Jurkat, Clone E6-1 (cell line): ENCODE measurements around the gene MCL1.
"Not testable (repeated sequence)": the region's sequence is repeated elsewhere in the genome, so short reads cannot be mapped to it uniquely, and the experiment has no call there.

Source experiments
- DNase-seq: peaks from one replicate; pipeline ENCODE4 v3.0.0-alpha.2; 2011; ENCODE audit warnings: low read depth, low spot score
- H3K4me3 ChIP-seq: 2 replicates; pipeline ENCODE4 v1.5.1; 2011; ENCODE audit warnings: mild to moderate bottlenecking, low read length, control low read depth, moderate library complexity

The MCL1 gene

GRCh38 chr1:150575072-150575489, 4.3 kb downstream of the MCL1 start:
- no peak overlapping the region for H3K4me3 ChIP-seq
- DNase-seq, result no peak

- no peak overlapping the region for H3K4me3 ChIP-seq
- no peak for DNase-seq
These were observed 4.9 kb downstream of the MCL1 start for GRCh38 chr1:150574260-150575071.

GRCh38 chr1:150573648-150574071, 5.8 kb downstream of the MCL1 start:
- not testable (repeated sequence) for H3K4me3 ChIP-seq, DNase-seq

- no peak overlapping the region for H3K4me3 ChIP-seq
- DNase-seq, result no peak
These were observed 6.3 kb downstream of the MCL1 start for GRCh38 chr1:150572918-150573647.

GRCh38 chr1:150568594-150568966, 10.8 kb downstream of the MCL1 start:
- H3K4me3 ChIP-seq, result no peak overlapping the region

GRCh38 chr1:150567717-150568593, 11.5 kb downstream of the MCL1 start:
- no peak for DNase-seq
- H3K4me3 ChIP-seq, result no peak overlapping the region

More at GRCh38 chr1:150568594-150568966, 10.8 kb downstream of the MCL1 start:
- no peak for DNase-seq

- DNase-seq, result no peak
- H3K4me3 ChIP-seq, result no peak overlapping the region
These were observed 12.1 kb downstream of the MCL1 start for GRCh38 chr1:150567341-150567716.

GRCh38 chr1:150566589-150567340, 12.6 kb downstream of the MCL1 start:
- no peak for DNase-seq
- H3K4me3 ChIP-seq, result no peak overlapping the region

GRCh38 chr1:150565240-150565991, 14.0 kb downstream of the MCL1 start:
- DNase-seq, H3K4me3 ChIP-seq: not testable (repeated sequence)

GRCh38 chr1:150564051-150564991, 15.1 kb downstream of the MCL1 start:
- H3K4me3 ChIP-seq, result no peak overlapping the region
- no peak for DNase-seq

GRCh38 chr1:150563340-150564038, 15.9 kb downstream of the MCL1 start:
- DNase-seq, result no peak
- no peak overlapping the region for H3K4me3 ChIP-seq

GRCh38 chr1:150562446-150563339, 16.7 kb downstream of the MCL1 start:
- DNase-seq, result no peak

GRCh38 chr1:150561974-150562445, 17.4 kb downstream of the MCL1 start:
- H3K4me3 ChIP-seq, result no peak overlapping the region
- DNase-seq, result no peak

More at GRCh38 chr1:150562446-150563339, 16.7 kb downstream of the MCL1 start:
- H3K4me3 ChIP-seq, result no peak overlapping the region

- H3K4me3 ChIP-seq, result no peak overlapping the region
- DNase-seq, result no peak
These were observed 18.0 kb downstream of the MCL1 start for GRCh38 chr1:150561254-150561973.
